C4-2B (cell line): ENCODE results near the gene LRRC37A3.
"Not testable (repeated sequence)": the region's sequence is repeated elsewhere in the genome, so short reads cannot be mapped to it uniquely, and the experiment has no call there.

ENCODE experiments used
- ZFX ChIP-seq: fragments of 450-650 bp; IDR thresholded peaks from 2 replicates; pipeline ENCODE4 v1.6.1; 2017
- TF ChIP-seq, protein P1 (sequence below): fragments of 450-650 bp; conservative IDR thresholded peaks from 2 replicates; pipeline ENCODE4 v1.5.1; 2017; ENCODE audit warnings: mild to moderate bottlenecking

DNA sequence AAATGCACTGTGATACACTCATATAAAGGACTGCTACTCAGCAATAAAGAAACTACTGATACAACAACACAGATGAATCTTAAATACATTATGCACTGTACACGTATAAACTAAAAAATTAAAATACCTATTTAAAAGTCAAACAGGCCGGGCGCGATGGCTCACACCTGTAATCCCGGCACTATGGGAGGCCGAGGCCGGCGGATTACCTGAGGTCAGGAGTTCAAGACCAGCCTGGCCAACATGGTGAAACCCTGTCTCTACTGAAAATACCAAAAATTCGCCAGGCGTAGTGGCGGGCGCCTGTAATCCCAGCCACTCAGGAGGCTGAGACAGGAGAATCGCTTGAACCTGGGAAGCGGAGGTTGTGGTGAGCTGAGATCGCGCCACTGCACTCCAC, 1.7 kb downstream of the LRRC37A3 start:
- TF ChIP-seq, protein P1, sequence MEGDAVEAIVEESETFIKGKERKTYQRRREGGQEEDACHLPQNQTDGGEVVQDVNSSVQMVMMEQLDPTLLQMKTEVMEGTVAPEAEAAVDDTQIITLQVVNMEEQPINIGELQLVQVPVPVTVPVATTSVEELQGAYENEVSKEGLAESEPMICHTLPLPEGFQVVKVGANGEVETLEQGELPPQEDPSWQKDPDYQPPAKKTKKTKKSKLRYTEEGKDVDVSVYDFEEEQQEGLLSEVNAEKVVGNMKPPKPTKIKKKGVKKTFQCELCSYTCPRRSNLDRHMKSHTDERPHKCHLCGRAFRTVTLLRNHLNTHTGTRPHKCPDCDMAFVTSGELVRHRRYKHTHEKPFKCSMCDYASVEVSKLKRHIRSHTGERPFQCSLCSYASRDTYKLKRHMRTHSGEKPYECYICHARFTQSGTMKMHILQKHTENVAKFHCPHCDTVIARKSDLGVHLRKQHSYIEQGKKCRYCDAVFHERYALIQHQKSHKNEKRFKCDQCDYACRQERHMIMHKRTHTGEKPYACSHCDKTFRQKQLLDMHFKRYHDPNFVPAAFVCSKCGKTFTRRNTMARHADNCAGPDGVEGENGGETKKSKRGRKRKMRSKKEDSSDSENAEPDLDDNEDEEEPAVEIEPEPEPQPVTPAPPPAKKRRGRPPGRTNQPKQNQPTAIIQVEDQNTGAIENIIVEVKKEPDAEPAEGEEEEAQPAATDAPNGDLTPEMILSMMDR = not testable (repeated sequence)
- TF ChIP-seq ZFX = not testable (repeated sequence)
